Activated T-helper 9 cell treated with anti-CD3 and anti-CD28 coated beads, Interleukin-2, amount 50 U/mL, for 16 hours (primary cell): Measurements from ENCODE around the gene SUN1.

Experiments used
- DNase-seq: peaks from one replicate; pipeline ENCODE4 v3.0.0-alpha.2; 2020; ENCODE audit warnings: low read depth

SUN1 gene

DNA sequence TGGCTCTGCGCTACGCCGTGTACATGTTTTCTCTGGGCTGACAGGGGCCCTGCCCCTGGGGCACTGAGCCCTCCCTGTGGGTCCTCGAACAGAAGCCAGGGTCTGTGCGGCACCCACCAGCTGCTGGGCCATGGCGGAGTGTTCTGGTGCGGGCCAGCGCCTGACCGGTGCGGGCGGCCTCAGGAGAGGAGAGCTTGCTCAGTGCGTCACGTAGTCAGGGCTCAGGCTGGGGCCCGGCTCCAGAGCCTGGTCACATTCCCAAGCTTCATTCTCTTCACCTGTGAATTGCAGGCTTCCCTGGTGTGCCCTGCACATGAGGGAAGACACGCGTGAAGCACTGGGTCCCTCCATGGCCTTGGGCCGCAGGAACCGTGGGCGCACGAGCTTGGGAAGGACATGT lies 59.5 kb downstream of the SUN1 start:
- no peak for DNase-seq

DNA sequence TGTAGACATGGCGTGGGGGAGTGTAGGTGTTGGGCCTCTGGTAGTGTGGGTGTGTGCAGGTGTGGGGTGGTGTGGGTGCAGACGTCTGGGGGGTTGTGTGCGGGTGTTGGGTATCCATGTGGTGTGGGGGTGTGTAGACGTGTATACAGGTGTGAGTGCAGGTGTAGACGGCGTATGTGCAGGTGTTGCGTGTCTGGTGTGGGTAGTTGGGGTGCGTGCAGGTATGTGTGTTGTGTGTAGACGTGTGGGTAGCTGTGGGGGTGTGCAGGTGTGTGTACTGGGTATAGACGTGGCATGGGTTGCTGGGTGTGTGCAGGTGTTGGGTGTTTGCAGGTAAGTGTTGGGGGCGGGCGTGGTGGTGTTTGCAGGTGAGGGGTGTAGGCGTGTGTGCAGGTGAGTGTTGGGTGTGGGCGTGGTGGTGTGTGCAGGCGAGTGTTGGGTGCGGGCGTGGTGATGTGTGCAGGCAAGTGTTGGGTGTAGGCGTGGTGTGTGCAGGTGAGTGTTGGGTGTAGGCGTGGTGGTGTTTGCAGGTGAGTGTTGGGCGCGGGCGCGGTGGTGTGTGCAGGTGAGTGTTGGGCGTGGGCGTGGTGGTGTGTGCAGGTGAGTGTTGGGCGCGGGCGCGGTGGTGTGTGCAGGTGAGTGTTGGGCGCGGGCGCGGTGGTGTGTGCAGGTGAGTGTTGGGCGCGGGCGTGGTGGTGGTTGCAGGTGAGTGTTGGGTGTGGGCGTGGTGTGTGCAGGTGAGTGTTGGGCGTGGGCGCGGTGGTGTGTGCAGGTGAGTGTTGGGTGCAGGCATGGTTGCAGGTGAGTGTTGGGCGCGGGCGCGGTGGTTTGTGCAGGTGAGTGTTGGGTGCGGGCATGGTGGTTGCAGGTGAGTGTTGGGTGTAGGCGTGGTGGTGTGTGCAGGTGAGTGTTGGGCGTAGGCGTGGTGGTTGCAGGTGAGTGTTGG lies 60.6 kb downstream of the SUN1 start:
- no peak for DNase-seq

DNA sequence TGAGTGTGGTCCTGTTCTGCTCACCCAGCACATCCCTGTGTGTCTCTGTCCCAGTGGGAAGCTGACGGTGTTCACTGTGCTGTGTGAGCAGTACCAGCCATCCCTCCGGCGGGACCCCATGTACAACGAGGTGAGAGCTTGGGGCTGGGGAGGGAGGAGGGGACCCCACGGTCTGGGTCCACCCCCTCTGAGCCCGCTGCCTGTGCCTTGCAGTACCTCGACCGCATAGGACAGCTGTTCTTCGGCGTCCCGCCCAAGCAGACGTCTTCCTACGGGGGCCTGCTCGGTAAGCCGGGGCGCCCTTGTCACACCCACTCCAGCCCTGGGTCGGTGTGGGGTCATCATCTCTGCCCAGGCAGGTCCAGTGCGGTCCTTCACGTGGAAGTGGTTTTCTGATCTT lies 61.4 kb downstream of the SUN1 start:
- no peak for DNase-seq

DNA sequence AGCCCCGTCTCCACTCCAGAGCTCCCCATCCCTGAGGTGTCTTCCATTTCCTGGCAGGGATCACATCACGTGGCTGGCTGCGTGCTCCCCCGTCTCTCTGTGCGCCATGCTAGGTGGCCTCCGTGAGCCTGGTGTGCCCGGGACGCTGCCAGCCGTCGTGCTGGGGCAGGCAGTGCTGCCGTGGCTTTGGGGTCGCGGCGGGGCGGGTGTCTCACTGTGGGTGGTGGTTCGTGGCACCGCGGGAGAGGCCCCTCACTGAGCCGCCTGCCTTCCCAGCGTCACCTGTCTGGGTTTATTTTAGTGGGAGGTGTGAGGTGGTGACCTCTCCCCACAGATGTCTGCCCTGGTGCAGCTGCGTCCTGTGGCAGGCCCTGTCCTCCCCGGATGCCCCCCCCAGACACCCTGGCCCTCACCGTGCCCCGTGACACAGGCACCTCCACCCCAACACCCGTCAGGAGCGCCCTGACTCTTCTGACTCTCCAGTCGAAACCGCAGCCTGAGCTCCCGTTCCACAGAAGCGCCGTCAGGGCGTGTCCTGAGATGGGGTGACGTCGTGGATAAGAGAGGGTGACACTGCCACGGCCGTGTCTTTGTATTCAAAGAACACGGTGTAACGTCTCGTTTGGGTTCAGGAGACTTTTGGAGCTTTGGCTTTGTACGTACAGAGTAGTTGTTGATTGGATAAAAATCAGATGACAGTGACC lies 62.0 kb downstream of the SUN1 start:
- no peak for DNase-seq

DNA sequence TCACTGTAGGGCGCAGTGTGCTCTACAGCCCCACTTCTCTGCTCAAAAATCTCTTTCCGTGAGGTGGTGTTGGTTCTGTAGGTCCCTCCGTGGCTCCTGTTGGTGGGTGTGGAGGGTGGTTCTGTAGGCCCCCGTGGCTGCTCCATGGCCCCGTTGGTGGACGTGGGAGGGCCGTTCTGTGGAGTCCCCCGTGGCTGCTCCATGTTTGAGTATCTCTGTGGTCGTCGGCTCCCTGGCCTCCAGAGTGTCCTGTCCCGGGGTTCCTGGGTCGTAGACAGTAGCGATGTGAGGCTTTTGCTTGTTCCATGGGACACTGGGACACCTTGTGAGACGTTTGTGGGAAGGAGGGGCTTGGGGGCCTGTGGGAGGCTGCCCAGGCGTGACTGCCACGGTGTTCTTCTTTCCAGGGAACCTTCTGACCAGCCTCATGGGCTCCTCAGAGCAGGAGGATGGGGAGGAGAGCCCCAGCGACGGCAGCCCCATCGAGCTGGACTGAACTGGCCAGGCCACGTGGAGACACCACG lies 62.7 kb downstream of the SUN1 start:
- no peak for DNase-seq

DNA sequence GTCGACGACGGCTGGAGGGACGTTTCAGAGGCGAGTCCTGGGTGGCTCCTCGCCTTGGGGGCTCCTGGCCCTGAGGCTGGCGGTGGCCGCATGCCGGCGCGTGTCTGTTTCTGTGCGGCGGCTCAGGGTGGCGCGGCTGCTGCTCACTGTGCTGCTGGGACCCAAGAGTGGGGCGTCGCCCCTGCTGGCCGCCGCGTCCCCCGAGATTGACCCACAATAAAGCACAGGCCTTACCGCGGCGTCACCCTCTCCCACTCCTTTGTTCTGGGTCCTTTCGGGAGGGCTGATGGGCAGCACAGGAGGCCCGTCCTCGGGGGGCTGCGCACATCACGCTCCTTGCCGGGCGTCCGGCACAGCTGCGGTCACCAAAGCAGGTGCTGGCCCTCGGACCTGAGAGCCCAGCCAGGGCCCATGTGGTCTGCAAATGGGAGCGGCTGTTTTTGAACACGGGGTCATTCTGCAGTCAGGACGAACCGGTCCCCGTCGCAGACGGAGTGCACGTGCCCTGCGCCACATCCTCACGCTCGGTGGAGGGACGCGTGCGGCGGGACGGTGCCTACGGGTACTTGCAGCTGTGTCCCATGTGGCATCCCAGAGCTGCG lies 63.3 kb downstream of the SUN1 start:
- no peak for DNase-seq

DNA sequence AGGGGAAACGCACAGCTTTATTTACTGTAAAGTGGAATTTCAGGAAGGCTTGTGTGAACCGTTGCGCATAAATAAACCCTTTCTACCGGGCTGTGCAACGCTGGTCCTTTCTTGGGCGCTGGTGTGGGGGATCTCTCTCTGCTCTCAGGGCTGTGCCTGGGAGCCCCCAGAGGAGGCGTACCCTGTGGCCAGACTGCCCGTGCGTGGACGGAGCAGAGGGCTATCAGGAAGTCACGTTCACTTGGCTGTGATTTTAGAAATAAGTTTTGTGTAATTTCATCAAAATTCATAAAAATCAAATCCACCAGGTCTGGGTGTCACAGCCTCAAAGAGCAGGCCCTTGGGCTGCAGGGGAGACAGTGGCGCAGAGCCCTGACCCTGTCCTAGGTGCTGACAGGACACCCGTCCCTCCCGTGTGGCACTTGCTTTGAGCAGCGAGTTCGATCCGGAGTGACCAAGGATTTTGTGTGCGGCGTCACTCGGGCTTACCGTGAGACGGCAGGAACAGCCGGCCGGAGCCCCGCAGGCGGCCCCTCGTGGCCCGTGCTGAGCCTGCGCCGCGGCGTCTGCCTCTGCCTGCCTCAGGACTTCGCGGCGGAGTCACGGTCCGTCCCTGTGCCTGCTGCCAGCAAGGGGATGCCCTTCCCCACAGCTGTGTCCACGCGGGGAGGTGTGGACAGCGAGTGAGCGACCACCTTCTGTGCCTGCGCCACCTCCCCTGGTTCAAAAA lies 64.2 kb downstream of the SUN1 start:
- no peak for DNase-seq

DNA sequence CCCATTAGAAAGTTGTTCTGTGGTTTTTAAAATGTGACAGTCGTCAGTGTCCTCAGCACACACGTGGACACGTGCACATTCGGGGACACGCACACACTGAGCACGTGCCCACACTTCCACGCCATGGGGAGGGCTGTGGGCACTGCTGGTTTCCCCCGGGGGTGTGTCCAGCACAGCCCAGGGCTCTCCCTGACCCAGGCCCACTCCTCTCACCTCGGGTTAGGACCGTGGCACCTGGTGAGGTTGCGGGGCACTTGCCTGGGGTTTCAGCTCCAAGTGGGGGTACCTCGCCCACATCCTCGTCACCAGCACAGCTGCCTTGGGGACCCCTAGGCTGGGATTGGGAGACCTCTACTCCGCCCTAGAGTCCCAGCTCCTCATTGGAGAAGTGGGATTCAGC lies 64.8 kb downstream of the SUN1 start:
- no peak for DNase-seq

DNA sequence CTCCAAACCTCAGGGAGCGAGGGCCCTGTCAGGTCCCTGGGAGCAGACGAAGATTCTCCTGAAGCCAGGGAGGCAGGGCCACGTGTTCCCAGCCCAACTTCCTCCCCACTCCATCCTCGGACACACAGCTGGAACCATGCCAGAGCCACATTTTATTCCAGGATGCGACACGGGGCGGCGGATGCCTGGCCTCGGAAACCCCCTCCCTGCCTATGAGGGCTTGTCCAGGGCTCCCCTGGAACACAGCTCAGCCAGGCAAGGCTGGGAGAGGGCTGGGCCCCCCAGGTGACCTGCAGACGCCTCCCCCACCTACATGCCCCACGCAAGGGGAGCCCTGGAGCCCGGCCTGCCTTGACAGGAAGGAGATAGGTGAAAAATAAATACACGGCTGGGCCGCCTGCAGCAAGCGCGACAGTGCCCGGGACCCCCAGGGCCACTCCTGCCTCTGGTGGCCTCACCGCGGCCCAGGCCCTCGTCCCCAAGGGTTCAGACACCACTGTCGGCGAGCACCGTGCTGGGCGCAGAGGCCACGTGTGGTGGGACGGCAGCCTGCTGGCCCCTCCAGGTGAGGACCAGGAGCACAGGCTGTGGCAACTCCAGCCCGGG lies 65.6 kb downstream of the SUN1 start:
- no peak for DNase-seq

DNA sequence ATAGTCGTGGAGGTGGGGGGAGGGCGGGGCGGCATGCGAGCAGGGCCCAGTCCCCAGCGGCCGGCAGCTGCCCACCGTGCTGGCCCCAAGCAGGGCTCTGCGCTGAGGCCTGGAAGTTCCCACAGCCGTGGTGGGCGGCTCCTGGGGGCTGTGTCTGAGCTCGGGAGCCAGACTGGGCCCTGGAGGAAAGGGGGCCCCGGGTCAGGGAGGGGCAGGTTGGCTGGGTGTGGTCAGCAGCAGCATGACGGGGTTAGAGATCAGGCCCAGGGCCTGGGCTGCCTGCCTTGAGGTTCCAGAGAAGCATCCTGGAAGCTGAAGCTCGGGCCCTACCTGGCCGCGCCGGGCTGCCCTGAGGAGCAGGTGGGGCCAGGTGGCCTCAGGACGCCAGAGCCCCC lies 66.2 kb downstream of the SUN1 start:
- no peak for DNase-seq

DNA sequence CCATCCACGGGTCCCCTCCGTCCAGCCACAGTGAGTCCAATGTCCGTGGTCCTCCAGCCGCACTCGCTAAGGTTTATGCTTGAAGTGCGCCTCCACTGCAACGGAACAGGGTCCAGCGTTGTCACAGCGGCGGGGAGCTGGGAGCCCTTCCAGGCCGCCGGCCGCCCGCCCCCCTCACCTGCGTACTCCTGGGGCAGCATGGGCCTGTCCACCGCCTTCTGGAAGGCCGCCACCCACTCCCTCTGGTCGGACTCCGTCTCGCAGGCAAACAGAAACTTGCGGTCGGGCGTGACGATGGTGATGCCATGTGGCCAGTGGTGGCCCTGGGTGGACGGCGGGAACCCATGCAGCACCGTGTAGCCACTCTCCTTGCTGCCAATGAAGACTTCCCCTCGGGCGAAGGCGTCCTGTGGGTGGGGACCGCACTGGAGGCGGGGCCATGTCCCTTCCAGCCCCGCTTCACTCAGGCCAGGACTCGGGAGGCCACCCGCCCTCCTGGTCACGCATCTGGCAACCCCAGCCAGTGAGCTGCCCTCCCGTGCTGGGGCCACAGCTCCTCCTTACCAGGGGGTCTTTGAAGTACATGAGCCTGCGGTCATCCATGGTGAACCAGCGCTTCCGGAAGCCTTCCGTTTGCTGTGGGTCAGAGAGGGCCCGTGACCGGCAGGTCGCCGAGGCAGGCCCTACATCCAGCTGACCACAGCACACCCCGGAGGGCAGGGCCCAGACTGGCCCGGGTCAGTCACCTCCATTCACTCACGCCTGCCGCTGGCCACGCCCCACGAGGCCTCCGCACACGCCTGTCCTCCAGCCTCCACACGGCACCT lies 66.8 kb downstream of the SUN1 start:
- DNase-seq, result no peak

DNA sequence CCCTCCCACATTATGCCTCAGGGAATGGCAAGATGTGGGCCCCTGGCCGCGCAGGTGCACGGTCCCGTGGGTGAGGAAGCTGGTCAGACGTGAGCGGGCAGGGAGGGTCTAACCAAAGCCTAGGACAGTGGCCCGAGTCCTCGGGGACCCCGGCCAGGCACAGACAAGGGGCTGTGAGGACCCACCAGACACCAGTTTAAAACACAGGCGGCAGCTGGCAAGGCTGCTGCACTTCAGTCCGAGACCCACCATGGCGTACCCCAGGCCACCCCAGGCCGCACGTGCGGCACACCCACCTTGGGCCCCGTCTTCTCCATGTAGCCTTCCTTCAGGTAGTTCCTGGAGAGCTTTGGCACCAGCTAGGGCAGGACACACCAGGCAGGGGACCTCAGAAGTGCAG lies 67.5 kb downstream of the SUN1 start:
- DNase-seq, result no peak

DNA sequence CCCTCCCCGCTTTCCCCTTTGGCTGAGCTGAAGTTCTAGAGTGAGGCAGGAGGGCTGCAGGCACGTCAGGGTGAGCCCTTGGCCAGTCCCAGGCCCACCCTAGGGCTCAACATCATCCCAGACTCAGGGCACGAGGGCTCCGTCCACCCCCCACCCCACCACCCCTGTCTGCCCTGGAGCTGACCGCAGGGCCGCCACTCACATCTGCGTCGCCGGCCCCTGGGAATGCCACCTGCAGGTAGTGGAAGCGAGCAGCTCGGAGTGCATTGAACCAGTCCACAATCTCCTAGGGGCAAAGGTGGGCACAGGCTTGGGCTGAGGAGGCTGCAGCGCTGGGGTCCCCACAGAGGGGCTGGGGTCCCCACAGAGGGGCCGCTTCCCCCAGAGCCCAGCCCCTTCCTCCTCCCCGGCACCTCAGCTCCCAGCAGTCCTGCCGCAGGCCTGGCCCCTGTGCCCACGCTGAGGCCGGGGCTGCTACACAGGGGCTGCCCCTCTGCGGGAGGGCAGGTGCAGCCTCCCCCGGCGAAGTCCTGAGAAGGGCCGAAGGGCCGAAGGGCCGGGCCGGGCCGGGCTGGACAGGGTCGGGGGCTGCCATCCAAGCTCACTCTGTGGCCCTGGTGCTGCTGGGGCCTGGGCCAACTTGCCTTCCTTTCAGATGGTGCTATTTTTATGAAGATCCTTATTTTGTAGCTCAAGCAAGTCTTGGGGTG lies 68.2 kb downstream of the SUN1 start:
- no peak for DNase-seq

DNA sequence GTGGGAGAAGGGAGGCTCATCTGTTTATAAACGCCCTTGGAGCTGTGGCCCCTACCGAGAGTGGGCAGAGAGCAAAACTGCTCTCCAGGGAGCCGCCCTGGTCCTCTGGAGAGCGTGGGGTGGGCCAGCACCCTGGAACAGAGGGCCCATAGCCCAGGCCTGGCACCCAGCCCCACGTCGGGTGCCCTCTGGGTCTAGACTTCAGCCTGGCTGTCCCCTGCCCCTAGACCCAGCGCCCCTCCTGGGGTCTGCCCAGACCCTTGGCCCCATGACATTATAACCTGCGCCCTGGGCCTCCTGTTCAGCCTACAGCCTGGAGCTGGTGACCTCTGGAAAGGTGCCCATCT lies 68.7 kb downstream of the SUN1 start:
- DNase-seq, result no peak

DNA sequence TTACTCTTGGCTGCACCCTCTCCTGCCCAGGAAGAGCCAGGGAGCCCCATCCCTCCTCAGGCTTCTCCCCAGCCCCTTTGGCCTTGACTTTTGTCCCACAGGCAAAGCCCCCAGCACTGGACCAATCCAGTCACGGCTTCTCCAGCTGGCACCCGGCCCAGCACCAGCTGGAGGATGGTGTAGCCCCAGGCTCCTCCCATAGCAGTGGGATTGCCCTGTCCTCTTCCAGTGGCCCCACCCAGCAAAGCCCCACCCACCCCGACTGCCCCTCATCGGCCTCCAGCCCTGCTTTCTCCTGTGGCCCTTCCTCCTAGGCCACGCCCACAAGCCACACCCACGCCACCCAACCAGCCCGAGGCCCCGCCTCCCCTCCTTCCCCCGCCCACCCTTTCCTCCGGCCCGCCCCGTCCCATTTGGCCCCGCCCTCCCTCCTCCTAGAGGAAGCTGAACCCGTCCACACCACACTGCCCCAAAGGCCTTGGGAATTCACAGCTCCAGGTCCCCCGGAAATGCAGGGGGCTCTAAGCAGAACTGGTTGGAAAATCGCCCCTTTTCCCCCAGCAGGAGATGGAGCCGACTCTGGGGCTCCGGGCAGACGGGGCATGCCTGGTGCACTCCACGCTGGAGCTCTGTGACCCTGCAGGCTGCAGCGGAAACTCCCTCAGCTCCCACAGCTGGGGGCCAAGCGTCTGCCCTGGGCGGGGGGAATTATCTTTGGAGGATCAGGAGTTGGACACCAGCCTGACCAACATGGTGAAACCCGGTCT lies 69.3 kb downstream of the SUN1 start:
- DNase-seq, result peak; percentile 34

DNA sequence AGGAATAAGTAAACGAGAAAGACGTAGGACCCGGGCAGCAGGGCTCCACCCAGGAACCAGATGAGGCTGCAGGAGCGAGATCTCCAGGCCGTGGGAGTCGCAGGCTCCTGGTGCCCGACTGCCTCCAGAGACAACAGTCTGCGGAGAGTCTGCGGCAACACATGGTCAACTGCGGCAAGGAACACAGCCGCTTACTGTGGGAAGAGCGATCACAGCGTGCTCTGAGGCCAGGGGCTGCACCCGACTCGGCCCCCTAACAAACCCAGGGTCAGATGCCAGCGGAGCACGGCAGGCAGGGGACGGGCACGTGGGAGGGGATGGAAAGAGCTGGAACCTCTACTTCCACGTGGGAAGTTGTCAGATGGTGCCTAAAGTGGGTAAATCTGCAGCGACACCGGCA lies 70.7 kb downstream of the SUN1 start:
- no peak for DNase-seq

DNA sequence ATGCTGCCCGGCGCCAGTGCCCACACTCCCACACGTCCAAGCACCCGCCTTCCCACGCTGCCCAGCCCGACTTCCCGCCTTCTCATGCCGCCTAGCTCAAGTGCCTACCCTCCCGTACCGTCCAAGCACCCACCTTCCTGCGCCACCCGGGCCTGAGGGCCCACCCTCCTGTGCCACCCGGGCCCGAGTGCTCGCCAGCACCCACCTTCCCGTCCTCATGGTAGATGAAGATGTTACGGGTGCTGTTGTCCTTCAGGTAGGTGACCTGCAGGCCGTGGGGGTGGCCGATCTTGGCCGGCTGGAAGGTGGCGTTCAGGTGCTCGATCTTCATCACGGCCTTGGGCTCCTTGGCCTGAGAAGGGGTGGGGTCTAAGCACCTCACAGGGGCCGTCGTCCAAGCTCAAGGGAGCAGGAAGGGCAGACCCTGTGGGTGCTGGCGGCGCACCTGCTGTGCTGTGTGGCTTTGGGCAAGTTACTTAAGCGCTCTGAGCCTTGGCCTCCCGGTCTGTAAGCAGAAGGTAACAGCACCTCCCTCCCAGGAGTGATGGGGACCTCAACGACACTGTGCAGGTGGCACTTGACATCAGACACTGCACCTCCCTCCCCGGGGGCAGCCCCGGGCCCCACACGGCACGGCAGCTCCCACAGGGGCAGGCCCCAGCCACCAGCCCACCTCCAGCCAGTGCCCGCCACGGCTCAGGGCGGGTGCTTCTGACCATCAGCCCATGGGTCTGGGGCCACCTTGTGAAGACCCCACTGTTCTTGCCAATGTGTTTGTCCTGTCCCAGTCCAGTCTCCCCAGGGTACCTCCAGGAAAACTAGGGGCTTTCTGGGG lies 71.9 kb downstream of the SUN1 start:
- no peak for DNase-seq

DNA sequence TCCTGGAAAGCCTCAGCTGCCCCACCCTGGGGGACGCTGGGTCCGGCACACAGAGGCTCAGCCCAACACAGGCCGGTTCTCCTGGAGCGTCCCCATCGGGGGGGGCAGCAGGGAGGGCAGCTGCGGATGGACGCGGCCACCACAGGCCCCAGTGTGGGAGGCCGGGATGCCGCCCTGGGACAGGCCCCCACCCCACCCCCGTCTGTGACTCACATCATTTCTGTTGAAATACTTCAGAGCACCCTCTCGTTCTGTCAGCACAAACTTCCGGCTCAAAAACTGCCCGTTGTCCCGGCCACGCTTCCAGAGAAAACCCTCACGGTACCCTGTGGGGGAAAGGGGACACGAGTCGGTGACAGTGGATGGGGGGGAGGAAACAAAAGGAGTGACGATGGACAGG lies 72.6 kb downstream of the SUN1 start:
- no peak for DNase-seq

DNA sequence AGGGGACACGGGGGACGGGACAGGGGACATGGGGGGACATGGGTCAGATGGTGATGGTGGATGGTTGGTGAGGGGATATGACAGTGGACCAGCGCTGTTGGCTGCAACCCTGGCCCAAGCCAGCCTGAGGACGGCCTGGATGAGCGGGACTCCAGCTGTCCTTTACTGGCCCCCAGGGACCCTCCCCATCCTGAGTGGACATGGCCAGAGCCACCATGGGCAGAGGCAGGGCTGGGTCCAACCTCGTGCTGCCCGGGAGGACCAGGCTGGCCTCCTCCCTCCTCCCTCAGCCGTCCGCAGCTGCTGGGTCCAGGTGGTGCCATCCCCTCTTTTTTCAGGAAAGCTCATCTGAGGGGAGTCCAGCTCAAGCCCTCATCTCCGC lies 74.5 kb downstream of the SUN1 start:
- DNase-seq, result no peak
